GM12878 (cell line): Measurements from ENCODE around the gene LRRC56. TPM values are rescaled to one million over a fixed set of nuclear protein-coding genes. Genes with fewer than 3 reads are reported as not detected.

Experiments
- ATAC-seq: fragments of 200-7000 bp; cut with Tn5 transposase; 3 replicates; pipeline ENCODE4 v1.9.1; 2020; ENCODE audit warnings: mild to moderate bottlenecking, moderate library complexity
- BruUV-seq: library from RNA; stranded (reverse); fragments of 400-500 nt; replicated peaks from 2 replicates; lab custom pipeline; 2021; lab: Mats Ljungman, UMichigan
- CTCF ChIA-PET: fragments of 300-600 bp; sonication (Branson Sonifier 250); formaldehyde crosslinking; extraction: SDS; loops from one replicate; lab custom pipeline; 2021; ENCODE audit warnings: inconsistent platforms; lab: Yijun Ruan, JAX
- POLR2A ChIA-PET: fragments of 350-600 bp; formaldehyde crosslinking; extraction: SDS; loops from one replicate; lab custom pipeline; 2021; ENCODE audit warnings: inconsistent platforms; lab: Charles Lee
- RAD21 ChIA-PET: fragments of 300-600 bp; sonication (Branson Sonifier 250); formaldehyde crosslinking; loops from one replicate; lab custom pipeline; 2023; ENCODE audit warnings: antibody characterized with exemption; ENCODE audit not compliant: unreplicated experiment; lab: Charles Lee
- SMC1A ChIA-PET: fragments of 300-600 bp; sonication (Branson Sonifier 250); formaldehyde crosslinking; loops from one replicate; lab custom pipeline; 2023; ENCODE audit not compliant: unreplicated experiment, uncharacterized antibody; lab: Charles Lee
- DNase-seq: peaks from one replicate; pipeline ENCODE4 v3.0.0-alpha.2; 2011; ENCODE audit warnings: low read depth, low spot score
- FAIRE-seq: peaks from 3 replicates; lab custom pipeline; 2011; peaks lifted over from hg19 to GRCh38; lab: Jason Lieb, UNC
- H2AFZ ChIP-seq: 2 replicates; pipeline ENCODE4 v1.6.0; 2011; ENCODE audit warnings: low read depth, low read length, control low read depth; ENCODE audit not compliant: control insufficient read depth
- H3K27ac ChIP-seq: 2 replicates; pipeline ENCODE4 v1.5.1; 2011; ENCODE audit warnings: control low read depth; ENCODE audit not compliant: control insufficient read depth, insufficient read depth
- H3K27me3 ChIP-seq, 2 experiments: replicated peaks in 1 of 2; 2 replicates each; pipeline versions ENCODE4 v1.6.0 to v1.6.1; 2011; ENCODE audit warnings: low read length in 1 of 2; ENCODE audit not compliant: control insufficient read depth in 2 of 2, insufficient read depth in 2 of 2
- H3K36me3 ChIP-seq, 2 experiments: 2 replicates each; pipeline ENCODE4 v1.5.1; 2011; ENCODE audit warnings: low read length in 1 of 2; ENCODE audit not compliant: control insufficient read depth in 2 of 2, insufficient read depth in 2 of 2
- H3K4me1 ChIP-seq: 2 replicates; pipeline ENCODE4 v1.6.1; 2011; ENCODE audit warnings: mild to moderate bottlenecking, low read length, moderate library complexity, mixed read lengths; ENCODE audit not compliant: control insufficient read depth, insufficient read depth
- H3K4me2 ChIP-seq: 2 replicates; pipeline ENCODE4 v1.6.0; 2011; ENCODE audit warnings: control low read depth; ENCODE audit not compliant: control insufficient read depth, insufficient read depth
- H3K4me3 ChIP-seq: fragments of 200-600 bp; sonication (generic); 2 replicates; pipeline ENCODE4 v1.5.1; 2016
- H3K79me2 ChIP-seq: 2 replicates; pipeline ENCODE4 v1.6.0; 2011; ENCODE audit warnings: low read length; ENCODE audit not compliant: control insufficient read depth, insufficient read depth
- H3K9ac ChIP-seq: 2 replicates; pipeline ENCODE4 v1.8.0; 2011; ENCODE audit warnings: low read length, control low read depth, mixed read lengths; ENCODE audit not compliant: control insufficient read depth, insufficient read depth
- H3K9me3 ChIP-seq: replicated peaks from 3 replicates; pipeline ENCODE4 v1.5.1; 2011; ENCODE audit warnings: mild to moderate bottlenecking, low read length; ENCODE audit not compliant: control insufficient read depth, insufficient read depth
- H4K20me1 ChIP-seq: 2 replicates; pipeline ENCODE4 v1.6.0; 2011; ENCODE audit not compliant: control insufficient read depth, insufficient read depth
- EGR1 ChIP-seq, 2 experiments: IDR thresholded peaks; 1 replicate in 1 of 2; 2 replicates in 1 of 2; pipeline ENCODE4 v1.6.1; 2011 to 2012; ENCODE audit warnings: low read depth in 2 of 2, low read length in 2 of 2, borderline replicate concordance in 1 of 2, mild to moderate bottlenecking in 1 of 2, moderate library complexity in 1 of 2
- SMARCA5 ChIP-seq: fragments of 450-650 bp; IDR thresholded peaks from 2 replicates; pipeline ENCODE4 v1.6.1; 2017; ENCODE audit warnings: mild to moderate bottlenecking
- YBX1 ChIP-seq: fragments of 450-650 bp; IDR thresholded peaks from 2 replicates; pipeline ENCODE4 v1.6.1; 2016; ENCODE audit warnings: antibody characterized with exemption
- YY1 ChIP-seq: IDR thresholded peaks from 2 replicates; pipeline ENCODE4 v1.6.1; 2011; ENCODE audit warnings: low read depth, mild to moderate bottlenecking, low read length
- ZNF384 ChIP-seq: IDR thresholded peaks from 2 replicates; pipeline ENCODE4 v1.6.1; 2012; ENCODE audit warnings: low read depth, mild to moderate bottlenecking, low read length, improper control_type of control experiment, borderline replicate concordance
- WGBS: methylation state at CpG from one replicate; pipeline ENCODE4 v1.1.6; 2016; ENCODE audit warnings: low lambda C conversion rate; ENCODE audit not compliant: insufficient replicate concordance, insufficient coverage; ENCODE audit errors: missing lambda C conversion rate; 5-methylcytosine and 5-hydroxymethylcytosine counted together
- in situ Hi-C: fragments of 300-500 bp; cut with MboI; formaldehyde crosslinking; loops from 9 replicates; pipeline ENCODE4 v1.14.3; 2018; ENCODE audit warnings: mixed read lengths
- intact Hi-C: fragments of 100-400 bp; cut with micrococcal nuclease; formaldehyde crosslinking; loops from one replicate; pipeline ENCODE4 v1.14.2; 2022; ENCODE audit not compliant: unreplicated experiment
- polyA plus RNA-seq, 11 experiments: library from polyadenylated mRNA; depleted of rRNA in 4 of 11; unstranded in 6 of 11; stranded (reverse) in 5 of 11; fragments of >200 nt; fragmentation: Nextera tagmentation in 4 of 11; fragmentation: Illumina TruSeq in 1 of 11; extraction: Ambion mirVana in 4 of 11; extraction: Trizol in 1 of 11; gene quantifications; 1 replicate in 1 of 11; 2 replicates in 10 of 11; pipeline versions ENCODE4 v1.2.1 to v1.2.3, GENCODE V29; 2011 to 2016; ENCODE audit warnings: inconsistent platforms in 2 of 11, missing spikeins in 2 of 11, low read depth in 1 of 11
- total RNA-seq, 4 experiments: library from RNA; depleted of rRNA in 3 of 4; stranded (reverse); fragments of >200 nt in 3 of 4; fragmentation: Illumina TruSeq in 1 of 4; extraction: Trizol in 1 of 4; gene quantifications; 2 replicates each; pipeline versions ENCODE4 v1.2.1 to v1.2.3, GENCODE V29; 2013 to 2021

The LRRC56 gene
- total and polyA plus RNA-seq, 10 of the 15 experiments (the other 5 are each of a cell fraction or from before 2014, with no cell fraction given): 0.02 to 1.9 (median 0.75) TPM; not detected in 1

DNA sequence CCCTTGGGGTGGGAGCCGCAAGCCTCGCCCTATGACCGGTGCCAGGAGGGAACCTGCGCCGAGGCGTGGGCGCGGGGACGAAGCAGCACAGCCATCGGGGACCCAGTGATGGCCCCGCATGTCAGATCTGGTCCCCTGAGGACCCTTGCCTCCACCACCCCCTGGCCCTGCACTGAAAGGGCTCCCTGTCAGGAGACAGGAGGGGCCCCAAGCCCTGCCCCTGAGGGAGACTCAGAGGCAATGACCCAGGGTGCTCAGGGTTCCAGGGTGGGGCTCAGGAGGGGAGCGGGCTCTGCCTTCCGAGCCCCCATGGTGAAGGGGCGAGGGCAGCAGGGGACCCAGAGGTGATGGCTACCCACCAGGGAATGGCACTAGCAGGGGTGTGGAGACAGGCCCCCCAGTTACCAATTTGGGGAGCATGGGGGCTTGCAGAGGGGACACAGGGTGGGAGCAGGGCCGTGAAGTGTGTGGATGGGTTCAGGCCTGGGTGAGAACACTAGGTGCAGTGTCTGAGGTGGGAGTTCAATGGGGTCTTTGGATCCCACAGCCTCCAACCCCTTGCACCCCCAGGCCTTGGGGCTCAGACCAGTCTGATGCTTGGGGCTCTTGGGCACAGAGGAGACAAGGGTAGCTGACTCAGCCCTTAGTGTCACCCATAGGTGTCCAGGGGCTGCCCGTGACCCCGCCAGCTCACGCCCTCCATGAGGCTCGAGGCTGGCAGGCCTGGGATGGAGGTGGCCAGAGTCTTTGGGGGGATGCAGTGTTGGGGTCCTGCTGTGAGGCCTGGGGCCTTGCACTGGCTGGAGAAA is 499 bp downstream of the LRRC56 start:
- no peaks in the 10 kb centered on the region for H3K9me3 ChIP-seq
- no peaks in the 10 kb centered on the region for H3K27me3 ChIP-seq
- peak overlapping the region; percentile 69 for H3K27ac ChIP-seq
- TF ChIP-seq SMARCA5 (0 out of 2 replicates have a peak, but pooled peaks have one; percentile 8), ZNF384 (no peak), YBX1 (no peak), YY1 (0 out of 2 replicates have a peak, but pooled peaks have one; percentile 3), EGR1 (IDR thresholded peaks at IDR 0.05; ENCODE audit: borderline replicate concordance in 1 of 2, low read depth in 2 of 2, low read length in 2 of 2) (peak in 1 of 2 experiments; percentile 48; a peak in 1 of 3 replicates)
- TF ChIP-seq, all 136 proteins: peak for 3
- 20% methylated on average over 17 of the region's 19 CpGs for WGBS
- Histone ChIP-seq H3K9ac (peak overlapping the region; percentile 66), H2AFZ (peak overlapping the region; percentile 89), H3K36me3 (peaks cover 0 to 2% of the 10 kb centered on the region in 2 experiments; a peak in 2 of 4 replicates), H3K4me3 (peak overlapping the region; percentile 75), H3K4me2 (peak overlapping the region; percentile 100), H4K20me1 (peaks cover 4% of the 10 kb centered on the region; the same call in 1 of the 2 replicates), H3K4me1 (peaks cover 28% of the 10 kb centered on the region), H3K79me2 (peaks cover 16% of the 10 kb centered on the region)
- SMC1A ChIA-PET: no interaction called here
- CTCF ChIA-PET: interaction anchor here (1.2 kb wide), 1 partner anchor 17 kb away, joined by 3 read pairs; no protein-coding TSS in a partner anchor
- in situ Hi-C loops (no loop called here), intact Hi-C loops (loop anchor here (2.0 kb wide), 1 partner anchor 31 kb away; the partner anchor contains the start of gene RNH1)
- TSS peak; percentile 66 for BruUV-seq
- POLR2A ChIA-PET: interaction anchor here (2.5 kb wide), 1 partner anchor 38 kb away, joined by 15 read pairs; the partner anchor contains the start of gene PHRF1
- RAD21 ChIA-PET: no interaction called here
- no peak for FAIRE-seq
- no peak for DNase-seq
- ATAC-seq: no peak
